Neural crest cell (in vitro differentiated cells): Measurements from ENCODE around the gene THRB. TPM values are rescaled to one million over a fixed set of nuclear protein-coding genes. Genes with fewer than 3 reads are reported as not detected.

Experiments
- DNase-seq: peaks from one replicate; pipeline ENCODE4 v3.0.0; 2021; ENCODE audit warnings: low read depth, mixed read lengths, low spot score
- H3K27ac Mint-ChIP-seq: one replicate; pipeline ENCODE4 v1.8.0; 2021; ENCODE audit warnings: mild to moderate bottlenecking, mixed read lengths; ENCODE audit not compliant: unreplicated experiment
- H3K27me3 Mint-ChIP-seq: 2 replicates; pipeline ENCODE4 v1.8.0; 2021; ENCODE audit warnings: low read depth, mild to moderate bottlenecking, mixed read lengths
- H3K36me3 Mint-ChIP-seq: 2 replicates; pipeline ENCODE4 v1.8.0; 2021; ENCODE audit warnings: low read depth, mild to moderate bottlenecking, mixed read lengths
- H3K4me1 Mint-ChIP-seq: 2 replicates; pipeline ENCODE4 v1.8.0; 2021; ENCODE audit warnings: mixed read lengths
- H3K4me3 Mint-ChIP-seq: one replicate; pipeline ENCODE4 v1.8.0; 2021; ENCODE audit warnings: mild to moderate bottlenecking, mixed read lengths
- H3K9me3 Mint-ChIP-seq: 2 replicates; pipeline ENCODE4 v1.8.0; 2021; ENCODE audit warnings: mixed read lengths
- CTCF ChIP-seq: fragments of 200-600 bp; sonication (generic); conservative IDR thresholded peaks from 2 replicates; pipeline ENCODE4 v1.5.0; 2021; ENCODE audit warnings: antibody characterized with exemption, mild to moderate bottlenecking
- total RNA-seq: library from RNA; stranded (reverse); gene quantifications from 2 replicates; pipeline ENCODE4 v1.2.1, GENCODE V29; 2021

THRB gene
- total RNA-seq, 1 donor from 2014 or later = 0.65 TPM

GRCh38 chr3:24533561-24534193 lies 39.0 kb upstream of the THRB start:
- Mint-ChIP-seq H3K36me3 (no peaks in the 10 kb centered on the region), H3K27ac (no peak overlapping the region), H3K4me3 (no peak overlapping the region), H3K4me1 (no peaks in the 10 kb centered on the region), H3K27me3 (peaks cover 4% of the 10 kb centered on the region), H3K9me3 (peaks cover 3% of the 10 kb centered on the region)
- DNase-seq = no peak
- no peak for TF ChIP-seq CTCF

GRCh38 chr3:24530471-24530870 lies 35.8 kb upstream of the THRB start:
- no peak for TF ChIP-seq CTCF
- DNase-seq = no peak
- Mint-ChIP-seq H3K27ac (no peak overlapping the region), H3K27me3 (peaks cover 15% of the 10 kb centered on the region), H3K4me3 (no peak overlapping the region), H3K4me1 (no peaks in the 10 kb centered on the region), H3K36me3 (no peaks in the 10 kb centered on the region), H3K9me3 (peaks cover 3% of the 10 kb centered on the region)

GRCh38 chr3:24529210-24529609 lies 34.6 kb upstream of the THRB start:
- Mint-ChIP-seq H3K36me3 (no peaks in the 10 kb centered on the region), H3K4me1 (no peaks in the 10 kb centered on the region), H3K4me3 (no peak overlapping the region), H3K9me3 (peaks cover 3% of the 10 kb centered on the region), H3K27ac (no peak overlapping the region), H3K27me3 (peaks cover 27% of the 10 kb centered on the region)
- TF ChIP-seq CTCF = no peak
- no peak for DNase-seq

- TF ChIP-seq CTCF = no peak
- Mint-ChIP-seq H3K9me3 (peaks cover 3% of the 10 kb centered on the region), H3K4me3 (no peak overlapping the region), H3K36me3 (no peaks in the 10 kb centered on the region), H3K27me3 (peaks cover 48% of the 10 kb centered on the region), H3K27ac (no peak overlapping the region), H3K4me1 (peaks cover 8% of the 10 kb centered on the region)
- DNase-seq = no peak
Observed at GRCh38 chr3:24526640-24527212, 32.1 kb upstream of the THRB start.

GRCh38 chr3:24525557-24525956 lies 30.9 kb upstream of the THRB start:
- Mint-ChIP-seq H3K4me3 (no peak overlapping the region), H3K27ac (no peak overlapping the region), H3K36me3 (no peaks in the 10 kb centered on the region), H3K9me3 (no peaks in the 10 kb centered on the region), H3K27me3 (peaks cover 55% of the 10 kb centered on the region), H3K4me1 (peaks cover 8% of the 10 kb centered on the region)
- no peak for TF ChIP-seq CTCF
- no peak for DNase-seq
